H7 (cell line): ENCODE measurements around the gene CD33. TPM values are rescaled to one million over a fixed set of nuclear protein-coding genes. Genes with fewer than 3 reads are reported as not detected.

ENCODE experiments used
- DNase-seq: peaks from one replicate; pipeline ENCODE4 v3.0.0; 2012
- H3K27me3 ChIP-seq: 2 replicates; pipeline ENCODE4 v1.6.0; 2011; ENCODE audit warnings: mild to moderate bottlenecking, low read length; ENCODE audit not compliant: control insufficient read depth, insufficient read depth
- H3K36me3 ChIP-seq: replicated peaks from 2 replicates; pipeline ENCODE4 v1.5.1; 2011; ENCODE audit warnings: low read length; ENCODE audit not compliant: control insufficient read depth, insufficient read depth
- H3K4me3 ChIP-seq: 2 replicates; pipeline ENCODE4 v1.5.1; 2011; ENCODE audit warnings: low read depth, mild to moderate bottlenecking, control low read depth, low read length, moderate library complexity; ENCODE audit not compliant: insufficient read depth
- total RNA-seq: library from RNA; depleted of rRNA; stranded (reverse); fragments of >200 nt; shearing (Covaris generic); gene quantifications from 2 replicates; pipeline ENCODE4 v1.2.3, GENCODE V29; 2014; rRNA removed

Gene CD33
- total RNA-seq, 1 experiment from 2014 or later: 0.28 TPM

DNA sequence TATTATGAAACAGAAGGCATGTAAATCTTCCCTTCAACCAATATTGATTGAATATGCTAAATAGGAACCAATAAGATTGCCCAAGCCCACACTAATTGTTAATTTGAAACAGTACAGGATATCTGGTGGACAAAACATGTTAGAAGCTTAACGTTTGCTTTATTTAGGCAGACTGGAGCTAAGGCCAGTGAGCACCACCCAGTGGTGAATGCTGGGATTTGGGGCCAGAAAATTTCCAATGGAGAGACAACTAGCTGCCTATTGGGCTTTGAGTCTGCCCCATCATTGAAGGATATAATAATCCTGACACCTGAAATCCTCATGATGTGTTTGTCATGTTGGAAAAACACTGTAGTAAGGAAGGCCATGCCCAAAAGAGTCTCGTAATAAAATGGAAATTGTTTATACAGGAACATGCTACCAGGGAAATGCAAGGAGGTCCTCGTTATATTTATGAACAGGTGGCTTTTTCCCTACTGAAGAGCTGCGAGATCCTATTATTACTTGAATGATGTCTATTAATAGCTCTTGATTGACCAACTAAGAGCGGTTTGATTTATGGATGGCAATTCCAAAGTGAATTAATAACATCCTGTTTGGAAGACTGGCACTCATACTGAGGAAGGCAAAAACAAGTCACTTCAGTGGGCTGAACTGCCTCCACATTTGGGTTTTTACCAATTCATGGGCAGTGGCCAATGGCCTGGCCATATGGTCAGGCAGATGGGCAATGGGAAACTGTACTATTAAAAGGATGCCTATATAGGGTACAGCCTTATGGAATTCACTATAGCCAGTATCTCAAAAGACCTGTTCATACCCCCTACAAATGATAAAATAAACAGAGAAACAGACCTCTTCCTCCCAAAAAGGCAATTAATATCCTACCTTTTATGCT lies 34.7 kb downstream of the CD33 start:
- no peaks in the 10 kb centered on the region for H3K36me3 ChIP-seq
- H3K4me3 ChIP-seq: no peak overlapping the region
- DNase-seq: peak; percentile 65
- no peaks in the 10 kb centered on the region for H3K27me3 ChIP-seq

DNA sequence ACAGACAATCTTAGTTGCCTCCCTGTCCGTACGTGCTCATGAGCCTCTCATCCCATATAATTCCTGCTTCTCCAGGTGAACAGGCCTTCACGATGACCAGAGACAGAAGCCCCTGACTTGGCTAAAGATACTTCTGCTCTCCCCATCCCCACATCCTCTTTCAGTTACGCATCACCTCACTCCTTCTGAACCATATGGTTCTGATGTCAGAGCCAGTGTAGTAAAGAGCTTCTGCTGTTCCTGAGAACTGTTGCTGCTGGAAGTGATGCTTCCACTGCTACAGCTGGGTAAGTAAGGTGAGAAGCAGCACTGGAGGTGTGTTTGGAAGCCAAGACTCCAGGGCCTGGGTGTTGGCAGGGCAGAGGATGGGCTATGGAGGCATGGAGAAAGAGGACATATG lies 38.9 kb downstream of the CD33 start:
- H3K27me3 ChIP-seq: peaks cover 3% of the 10 kb centered on the region; the same call in 1 of the 2 replicates
- H3K36me3 ChIP-seq: no peaks in the 10 kb centered on the region
- no peak overlapping the region for H3K4me3 ChIP-seq
- no peak for DNase-seq

DNA sequence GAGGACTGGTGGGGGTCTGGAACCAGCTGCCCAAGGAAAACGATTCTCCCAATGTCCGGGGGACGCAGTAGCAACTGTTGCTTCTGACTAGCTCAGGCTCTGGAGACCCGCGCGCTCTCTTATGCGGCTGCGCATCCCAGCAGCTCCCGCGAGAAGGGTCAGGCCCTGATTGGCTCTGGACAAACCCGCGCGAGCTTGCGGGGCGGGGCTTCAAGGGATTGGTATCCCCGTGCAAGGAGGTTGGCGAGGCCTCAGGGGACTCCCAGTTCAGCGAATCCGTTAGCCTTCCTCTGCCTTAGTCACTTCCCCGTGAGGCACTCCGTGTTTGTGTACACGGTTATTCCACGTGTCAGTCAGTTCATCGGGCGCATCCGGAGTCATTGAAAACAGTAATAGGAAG lies 46.2 kb downstream of the CD33 start:
- H3K27me3 ChIP-seq: no peaks in the 10 kb centered on the region
- H3K36me3 ChIP-seq: no peaks in the 10 kb centered on the region
- DNase-seq: peak; percentile 62
- H3K4me3 ChIP-seq: no peak overlapping the region

DNA sequence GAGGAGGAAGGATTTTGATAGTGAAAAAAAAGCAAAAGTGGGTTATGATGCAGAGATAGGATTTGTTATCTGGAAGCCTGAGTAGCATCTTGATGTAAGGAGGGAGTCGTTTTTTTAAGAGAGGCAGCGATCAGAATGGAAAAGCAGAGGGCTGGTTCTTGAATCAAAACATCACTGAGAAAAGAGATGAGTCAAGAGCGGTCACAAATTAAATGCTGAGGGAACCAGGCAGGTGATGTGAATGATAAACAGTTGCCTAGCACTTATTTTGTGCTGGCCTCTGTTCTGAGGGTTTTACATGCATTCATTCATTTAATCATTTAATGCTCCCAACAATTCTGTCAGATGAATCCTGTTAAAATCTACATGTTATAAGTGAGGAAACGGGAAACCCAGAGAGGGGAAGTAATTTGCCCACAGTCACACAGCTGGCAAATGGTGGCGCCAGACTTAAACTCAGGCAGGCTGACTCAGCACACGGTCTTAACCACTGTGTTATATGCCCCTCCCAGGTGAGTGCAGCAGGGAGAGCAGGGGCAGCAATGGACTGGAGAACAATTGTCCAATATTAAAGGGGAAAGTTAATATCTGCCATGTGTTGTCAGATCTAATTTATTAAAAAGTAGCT lies 47.4 kb downstream of the CD33 start:
- no peak overlapping the region for H3K4me3 ChIP-seq
- H3K27me3 ChIP-seq: no peaks in the 10 kb centered on the region
- H3K36me3 ChIP-seq: no peaks in the 10 kb centered on the region
- peak; percentile 44 for DNase-seq

DNA sequence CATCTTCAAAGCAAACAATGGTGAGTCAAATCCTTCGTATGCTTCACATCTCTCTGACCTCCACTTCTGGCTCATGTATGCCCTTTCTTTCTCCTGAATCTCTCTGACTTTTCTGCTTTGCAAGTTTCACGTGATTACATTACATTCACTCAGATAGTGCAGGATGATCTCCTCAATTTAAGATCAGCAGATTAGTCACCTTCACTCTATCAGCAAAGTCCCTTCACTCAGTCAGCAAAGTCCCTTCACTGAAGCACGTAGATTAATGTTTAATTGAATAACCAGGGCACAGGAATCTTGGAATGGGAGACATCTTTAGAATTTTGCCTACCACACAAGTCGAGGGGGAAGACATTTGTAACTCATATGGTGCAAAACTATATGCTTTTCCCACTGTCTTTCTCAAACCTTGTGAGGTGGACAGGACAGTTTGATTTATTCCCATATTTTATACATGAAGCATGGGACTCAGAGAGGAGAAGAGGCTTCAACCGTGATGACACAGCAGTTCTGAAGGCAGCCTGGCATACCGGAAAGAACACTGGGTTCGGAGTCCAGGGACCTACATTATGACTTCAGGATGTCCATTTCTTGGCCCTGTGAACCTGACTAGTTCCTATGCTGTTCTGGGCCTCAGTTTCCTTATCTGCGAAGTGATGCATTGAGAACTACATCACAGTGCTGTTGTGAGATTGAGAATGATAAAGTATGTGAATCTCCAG lies 49.3 kb downstream of the CD33 start:
- no peak for DNase-seq
- Histone ChIP-seq H3K4me3 (no peak overlapping the region), H3K36me3 (no peaks in the 10 kb centered on the region), H3K27me3 (no peaks in the 10 kb centered on the region)

DNA sequence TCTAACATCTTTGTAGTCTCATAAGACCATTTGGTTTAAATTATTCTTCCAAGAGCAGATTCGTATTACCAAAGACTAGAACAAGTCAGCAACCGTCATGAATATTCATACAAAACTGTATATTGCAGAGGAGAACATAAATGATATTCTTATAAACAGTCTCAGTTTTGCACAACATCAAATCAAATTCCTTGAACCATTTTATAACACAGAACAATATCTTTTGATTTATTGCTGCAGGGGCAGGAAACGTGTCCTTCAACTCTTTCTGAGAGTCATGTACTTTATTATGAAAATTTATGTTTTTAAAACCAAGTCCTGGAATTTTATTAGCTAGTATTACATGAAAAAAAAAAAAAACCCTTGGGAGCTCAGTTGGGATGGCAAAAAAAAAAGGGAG lies 52.2 kb downstream of the CD33 start:
- Histone ChIP-seq H3K36me3 (no peaks in the 10 kb centered on the region), H3K27me3 (no peaks in the 10 kb centered on the region), H3K4me3 (no peak overlapping the region)
- DNase-seq: no peak

DNA sequence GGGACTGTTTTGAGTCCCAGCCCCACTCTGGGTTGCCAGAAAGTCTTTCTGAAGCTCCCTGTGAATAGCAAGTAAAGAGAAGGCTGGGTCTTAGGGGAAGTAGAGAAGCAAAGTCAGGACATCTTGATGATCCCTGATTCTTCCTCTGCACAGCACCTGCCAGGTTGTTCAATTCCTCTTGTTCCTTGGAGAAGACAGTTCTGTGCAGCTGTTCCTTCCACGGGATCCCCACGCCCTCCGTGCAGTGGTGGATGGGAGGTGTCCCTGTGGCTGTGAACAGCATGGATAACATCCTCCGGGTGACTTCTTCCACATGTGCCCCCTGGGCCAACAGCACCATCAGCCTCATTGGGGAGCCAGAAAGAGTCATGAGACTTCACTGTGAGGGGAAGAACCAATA lies 57.5 kb downstream of the CD33 start:
- DNase-seq: no peak
- H3K4me3 ChIP-seq: no peak overlapping the region
- H3K36me3 ChIP-seq: no peaks in the 10 kb centered on the region
- no peaks in the 10 kb centered on the region for H3K27me3 ChIP-seq

DNA sequence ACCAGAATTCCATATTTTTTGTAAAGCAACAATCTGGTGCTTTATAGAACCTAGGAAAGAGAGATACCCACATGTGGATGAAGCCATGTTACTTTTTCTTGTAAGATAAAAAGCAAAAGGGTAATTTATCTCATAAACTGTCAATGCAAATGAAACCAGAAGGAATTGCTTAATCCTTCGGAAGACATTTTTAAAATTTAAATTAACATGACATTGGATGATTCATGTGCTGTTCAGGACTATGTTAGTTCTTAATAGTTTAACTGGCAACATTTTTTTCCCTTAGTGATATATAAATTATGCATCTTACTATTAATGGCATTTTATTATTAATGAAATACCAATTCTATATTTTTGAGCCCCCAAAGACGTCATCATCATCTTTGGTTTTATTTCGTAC lies 60.8 kb downstream of the CD33 start:
- no peaks in the 10 kb centered on the region for H3K27me3 ChIP-seq
- no peak for DNase-seq
- no peaks in the 10 kb centered on the region for H3K36me3 ChIP-seq
- no peak overlapping the region for H3K4me3 ChIP-seq

Other genes starting within 250 kb of the CD33 start
- gene KLK7, start 241.2 kb upstream of the CD33 start, total RNA-seq: 0.24 and 1.1 TPM in 2 replicates
- 6.4 and 11.0 TPM in 2 replicates for gene KLK8, start 223.5 kb upstream of the CD33 start, total RNA-seq
- 0.14 and 2.4 TPM in 2 replicates for gene KLK10, start 205.4 kb upstream of the CD33 start, total RNA-seq
- gene KLK11, start 198.5 kb upstream of the CD33 start, total RNA-seq: not detected in 2 replicates
- not detected in 2 replicates for gene KLK12, start 190.1 kb upstream of the CD33 start, total RNA-seq
- 2.0 and 3.0 TPM in 2 replicates for gene KLK13, start 160.0 kb upstream of the CD33 start, total RNA-seq
- gene KLK14, start 142.2 kb upstream of the CD33 start, total RNA-seq: not detected in 2 replicates
- gene CTU1, start 116.7 kb upstream of the CD33 start, total RNA-seq: 12.9 and 15.3 TPM in 2 replicates
- not detected in 2 replicates for gene SIGLEC9, start 100.2 kb upstream of the CD33 start, total RNA-seq
- gene SIGLEC7, start 82.8 kb upstream of the CD33 start, total RNA-seq: not detected in 2 replicates
- gene SIGLECL1, start 26.0 kb downstream of the CD33 start, total RNA-seq: not detected in 2 replicates
- 18.2 and 24.5 TPM in 2 replicates for gene IGLON5, start 86.6 kb downstream of the CD33 start, total RNA-seq
- gene VSIG10L, start 117.1 kb downstream of the CD33 start, total RNA-seq: 9.6 and 13.2 TPM in 2 replicates
- 106 and 125 TPM in 2 replicates for gene ETFB, start 141.3 kb downstream of the CD33 start, total RNA-seq
- 0.89 and 1.2 TPM in 2 replicates for gene CLDND2, start 143.9 kb downstream of the CD33 start, total RNA-seq
- gene NKG7, start 147.6 kb downstream of the CD33 start, total RNA-seq: not detected in 2 replicates
- gene LIM2, start 162.9 kb downstream of the CD33 start, total RNA-seq: not detected in 2 replicates
- 3.2 and 5.4 TPM in 2 replicates for gene C19orf84, start 165.5 kb downstream of the CD33 start, total RNA-seq
- gene SIGLEC10, start 192.6 kb downstream of the CD33 start, total RNA-seq: not detected in 2 replicates
- gene SIGLEC8, start 233.4 kb downstream of the CD33 start, total RNA-seq: not detected in 2 replicates